MCF 10A (cell line): ENCODE results near the gene FOXK1. TPM values are rescaled to one million over a fixed set of nuclear protein-coding genes. Genes with fewer than 3 reads are reported as not detected.

Experiments used
- BruUV-seq: library from RNA; stranded (reverse); fragments of 400-500 nt; replicated peaks from 2 replicates; lab custom pipeline; 2021; lab: Mats Ljungman, UMichigan
- CTCF ChIA-PET: fragments of 300-600 bp; sonication (Branson Sonifier 250); formaldehyde crosslinking; extraction: SDS; loops from one replicate; lab custom pipeline; 2021; ENCODE audit warnings: antibody characterized with exemption, inconsistent platforms; lab: Yijun Ruan, JAX
- POLR2A ChIA-PET: fragments of 300-600, 350-650 bp; sonication (Branson Sonifier 250); formaldehyde crosslinking; extraction: SDS; loops from one replicate; lab custom pipeline; 2020; ENCODE audit warnings: antibody characterized with exemption, inconsistent platforms; lab: Yijun Ruan, JAX
- DNase-seq: peaks from one replicate; pipeline ENCODE4 v3.0.0-alpha.2; 2018; ENCODE audit not compliant: unreplicated experiment
- H3K27ac Mint-ChIP-seq: one replicate; pipeline ENCODE4 v1.8.0; 2022; ENCODE audit warnings: mild to moderate bottlenecking, low read depth, mixed read lengths; ENCODE audit not compliant: unreplicated experiment
- H3K27me3 Mint-ChIP-seq: one replicate; pipeline ENCODE4 v1.8.0; 2022; ENCODE audit warnings: mixed read lengths; ENCODE audit not compliant: insufficient read depth, unreplicated experiment
- H3K36me3 Mint-ChIP-seq: one replicate; pipeline ENCODE4 v1.8.0; 2022; ENCODE audit warnings: mild to moderate bottlenecking, moderate library complexity, mixed read lengths; ENCODE audit not compliant: insufficient read depth, unreplicated experiment
- H3K4me1 Mint-ChIP-seq: one replicate; pipeline ENCODE4 v1.8.0; 2022; ENCODE audit warnings: mixed read lengths; ENCODE audit not compliant: insufficient read depth, unreplicated experiment
- H3K4me3 Mint-ChIP-seq: one replicate; pipeline ENCODE4 v1.8.0; 2022; ENCODE audit warnings: mild to moderate bottlenecking, moderate library complexity, mixed read lengths; ENCODE audit not compliant: unreplicated experiment
- H3K9me3 Mint-ChIP-seq: one replicate; pipeline ENCODE4 v1.8.0; 2022; ENCODE audit warnings: mixed read lengths; ENCODE audit not compliant: unreplicated experiment
- intact Hi-C: fragments of 100-400 bp; cut with micrococcal nuclease; formaldehyde crosslinking; loops from 2 replicates; pipeline ENCODE4 v1.14.1; 2022
- total RNA-seq: library from RNA; stranded (reverse); gene quantifications from 2 replicates; pipeline ENCODE4 v1.2.3, GENCODE V29; 2022
- TF ChIP-seq, protein P1 (sequence below): fragments of 200-600 bp; IDR thresholded peaks from one replicate; pipeline ENCODE4 v1.8.0; 2022; ENCODE audit warnings: antibody characterized with exemption, mild to moderate bottlenecking; ENCODE audit not compliant: unreplicated experiment

Gene FOXK1
- total RNA-seq, 1 experiment from 2014 or later: 37.7 TPM

DNA sequence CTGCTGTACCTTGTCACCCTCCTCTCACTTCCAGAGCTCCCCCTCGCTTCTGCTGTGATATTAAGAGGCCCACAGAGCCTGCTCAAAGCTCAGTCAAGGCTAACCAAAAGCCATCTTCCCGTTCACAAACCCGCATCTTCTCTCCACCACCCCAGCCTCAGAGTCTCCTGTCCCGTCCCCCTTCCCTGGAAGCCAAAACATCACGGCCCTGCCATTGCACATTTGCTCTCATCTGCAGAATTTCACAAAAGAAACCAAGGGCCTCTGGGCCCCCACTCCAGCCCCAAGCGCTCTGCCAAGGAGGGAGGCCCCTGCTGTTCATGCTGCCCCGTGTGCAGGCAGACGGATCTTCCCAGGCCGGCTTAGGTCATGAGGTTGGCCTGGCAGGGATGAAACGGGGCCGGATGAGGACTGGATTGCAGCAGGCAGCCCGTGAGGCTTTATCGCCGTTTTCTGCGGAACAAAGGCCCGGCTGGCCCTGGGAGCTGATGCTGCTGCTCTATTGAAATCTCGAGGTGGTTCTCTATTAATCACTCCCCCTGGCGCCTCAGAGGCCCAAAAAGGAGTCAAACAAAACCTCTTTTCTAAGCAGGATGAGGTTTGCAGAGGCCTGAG lies 31.6 kb upstream of the FOXK1 start:
- no peaks in the 10 kb centered on the region for H3K27me3 Mint-ChIP-seq
- CTCF ChIA-PET: interaction anchor here (0.7 kb wide), 1 partner anchor 9 kb away, joined by 3 read pairs; no protein-coding TSS in a partner anchor
- POLR2A ChIA-PET: no interaction called here
- no peak for DNase-seq
- TF ChIP-seq, protein P1, sequence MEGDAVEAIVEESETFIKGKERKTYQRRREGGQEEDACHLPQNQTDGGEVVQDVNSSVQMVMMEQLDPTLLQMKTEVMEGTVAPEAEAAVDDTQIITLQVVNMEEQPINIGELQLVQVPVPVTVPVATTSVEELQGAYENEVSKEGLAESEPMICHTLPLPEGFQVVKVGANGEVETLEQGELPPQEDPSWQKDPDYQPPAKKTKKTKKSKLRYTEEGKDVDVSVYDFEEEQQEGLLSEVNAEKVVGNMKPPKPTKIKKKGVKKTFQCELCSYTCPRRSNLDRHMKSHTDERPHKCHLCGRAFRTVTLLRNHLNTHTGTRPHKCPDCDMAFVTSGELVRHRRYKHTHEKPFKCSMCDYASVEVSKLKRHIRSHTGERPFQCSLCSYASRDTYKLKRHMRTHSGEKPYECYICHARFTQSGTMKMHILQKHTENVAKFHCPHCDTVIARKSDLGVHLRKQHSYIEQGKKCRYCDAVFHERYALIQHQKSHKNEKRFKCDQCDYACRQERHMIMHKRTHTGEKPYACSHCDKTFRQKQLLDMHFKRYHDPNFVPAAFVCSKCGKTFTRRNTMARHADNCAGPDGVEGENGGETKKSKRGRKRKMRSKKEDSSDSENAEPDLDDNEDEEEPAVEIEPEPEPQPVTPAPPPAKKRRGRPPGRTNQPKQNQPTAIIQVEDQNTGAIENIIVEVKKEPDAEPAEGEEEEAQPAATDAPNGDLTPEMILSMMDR: no peak
- peaks cover 5% of the 10 kb centered on the region for H3K4me1 Mint-ChIP-seq
- no peaks in the 10 kb centered on the region for H3K36me3 Mint-ChIP-seq
- BruUV-seq: no TSS peak
- no peak overlapping the region for H3K4me3 Mint-ChIP-seq
- H3K27ac Mint-ChIP-seq: no peak overlapping the region
- H3K9me3 Mint-ChIP-seq: no peaks in the 10 kb centered on the region
- intact Hi-C loops: no loop called here

DNA sequence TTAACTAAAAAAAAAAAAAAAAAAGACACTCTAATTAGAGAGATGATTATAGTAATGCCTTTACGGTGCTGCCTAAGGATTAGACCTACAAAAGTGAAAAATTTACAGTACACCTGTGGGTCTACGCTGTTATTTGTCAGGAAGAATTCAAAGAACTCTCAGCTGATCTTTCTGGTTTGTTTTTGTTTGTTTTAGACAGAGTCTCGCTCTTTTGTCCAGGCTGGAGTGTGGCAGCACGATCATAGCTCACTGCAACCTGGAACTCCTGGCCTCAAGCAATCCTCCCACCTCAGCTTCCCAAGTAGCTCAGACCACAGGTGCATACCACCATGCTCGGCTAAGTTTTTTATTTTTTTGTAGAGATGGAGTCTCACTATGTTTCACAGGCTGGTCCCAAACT lies 28.3 kb upstream of the FOXK1 start:
- BruUV-seq: no TSS peak
- CTCF ChIA-PET: interaction anchor here (0.6 to 0.7 kb wide), 4 partner anchors 13 to 757 kb away, joined by 3 to 4 read pairs (median 4); no protein-coding TSS in a partner anchor
- POLR2A ChIA-PET: interaction anchor here (1.2 to 2.0 kb wide), 2 partner anchors 12 to 20 kb away, joined by 3 to 9 read pairs; no protein-coding TSS in a partner anchor

DNA sequence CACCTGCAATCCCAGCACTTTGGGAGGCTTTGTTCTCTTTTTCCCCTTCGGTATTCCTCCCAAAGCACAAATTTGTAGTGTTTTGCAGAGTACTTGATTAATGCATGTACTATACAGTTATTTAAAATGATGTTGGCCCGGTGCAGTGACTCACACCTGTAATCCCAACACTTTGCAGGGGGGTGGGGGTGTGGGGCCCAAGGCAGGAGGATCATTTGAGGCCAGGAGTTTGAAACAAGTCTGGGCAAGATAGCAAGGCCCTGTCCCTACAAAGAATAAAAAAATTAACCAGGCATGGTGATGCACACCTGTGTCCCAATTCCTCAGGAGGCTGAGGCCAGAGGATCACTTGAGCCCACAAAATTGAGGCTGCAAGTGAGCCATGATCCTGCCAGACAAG lies 26.8 kb upstream of the FOXK1 start:
- no peaks in the 10 kb centered on the region for H3K27me3 Mint-ChIP-seq
- H3K9me3 Mint-ChIP-seq: peaks cover 10% of the 10 kb centered on the region
- TF ChIP-seq, protein P1: no peak
- no peaks in the 10 kb centered on the region for H3K36me3 Mint-ChIP-seq
- CTCF ChIA-PET: interaction anchor here (0.7 kb wide), 1 partner anchor 260 kb away, joined by 3 read pairs; no protein-coding TSS in a partner anchor
- no peak overlapping the region for H3K27ac Mint-ChIP-seq
- POLR2A ChIA-PET: interaction anchor here (0.6 to 1.9 kb wide), 3 partner anchors 13 to 743 kb away, joined by 3 to 10 read pairs (median 3); no protein-coding TSS in a partner anchor
- BruUV-seq: no TSS peak
- H3K4me3 Mint-ChIP-seq: no peak overlapping the region
- H3K4me1 Mint-ChIP-seq: peaks cover 5% of the 10 kb centered on the region
- intact Hi-C loops: no loop called here
- peak; percentile 77 for DNase-seq

More for the DNA sequence above, 28.3 kb upstream of the FOXK1 start:
- intact Hi-C loops: no loop called here
- no peak for DNase-seq
- Mint-ChIP-seq H3K4me1 (peaks cover 5% of the 10 kb centered on the region), H3K36me3 (no peaks in the 10 kb centered on the region), H3K27me3 (no peaks in the 10 kb centered on the region), H3K4me3 (no peak overlapping the region), H3K27ac (no peak overlapping the region), H3K9me3 (no peaks in the 10 kb centered on the region)
- TF ChIP-seq, protein P1: no peak

DNA sequence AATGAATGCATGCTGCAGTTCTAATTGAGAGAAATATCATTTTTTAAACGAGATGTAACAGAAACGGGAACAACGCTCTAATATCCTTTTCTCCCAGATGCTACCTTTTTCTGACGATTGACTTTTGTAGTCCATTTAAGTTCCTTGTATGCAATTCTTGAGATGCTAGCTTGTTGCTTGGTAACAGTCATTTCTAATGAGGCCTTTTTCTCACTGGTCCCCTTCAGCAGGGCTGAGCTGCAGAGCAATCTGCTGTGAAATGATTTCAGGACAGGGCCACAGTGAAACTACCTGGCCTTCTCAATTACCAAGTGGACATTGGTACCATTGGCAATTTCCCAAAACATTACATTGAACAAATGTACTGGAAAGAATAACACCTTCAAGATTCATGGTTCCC lies 26.2 kb upstream of the FOXK1 start:
- Mint-ChIP-seq H3K4me3 (no peak overlapping the region), H3K4me1 (peaks cover 5% of the 10 kb centered on the region), H3K27me3 (no peaks in the 10 kb centered on the region), H3K9me3 (peaks cover 11% of the 10 kb centered on the region), H3K36me3 (no peaks in the 10 kb centered on the region), H3K27ac (no peak overlapping the region)
- TF ChIP-seq, protein P1: no peak
- intact Hi-C loops: no loop called here
- POLR2A ChIA-PET: interaction anchor here (0.6 to 1.9 kb wide), 4 partner anchors 14 to 742 kb away, joined by 3 to 10 read pairs (median 3); no protein-coding TSS in a partner anchor
- no TSS peak for BruUV-seq
- DNase-seq: no peak
- CTCF ChIA-PET: interaction anchor here (0.7 kb wide), 1 partner anchor 261 kb away, joined by 3 read pairs; no protein-coding TSS in a partner anchor
